Activated CD4-positive, alpha-beta T cell treated with anti-CD3 and anti-CD28 coated beads for 36 hours (primary cell): ENCODE data around the gene XPO5. TPM values are rescaled to one million over a fixed set of nuclear protein-coding genes. Genes with fewer than 3 reads are reported as not detected.
"Not testable (repeated sequence)": the region's sequence is repeated elsewhere in the genome, so short reads cannot be mapped to it uniquely, and the experiment has no call there.

Experiments
- ATAC-seq: fragments of 200-7000 bp; cut with Tn5 transposase; one replicate; pipeline ENCODE4 v1.10.0; 2021; ENCODE audit warnings: mild to moderate bottlenecking, moderate library complexity
- CTCF ChIA-PET: fragments of 350-600 bp; sonication (Branson Sonifier 250); formaldehyde crosslinking; loops from one replicate; lab custom pipeline; 2021; ENCODE audit warnings: antibody characterized with exemption; lab: Charles Lee
- POLR2A ChIA-PET: fragments of 350-600 bp; sonication (Branson Sonifier 250); formaldehyde crosslinking; loops from one replicate; lab custom pipeline; 2021; ENCODE audit warnings: antibody characterized with exemption, inconsistent platforms; lab: Charles Lee
- DNase-seq: peaks from one replicate; pipeline ENCODE4 v3.0.0-alpha.2; 2020
- H3K27ac Mint-ChIP-seq: one replicate; pipeline ENCODE4 v1.8.0; 2021; ENCODE audit warnings: mixed read lengths
- H3K27me3 Mint-ChIP-seq: one replicate; pipeline ENCODE4 v1.8.0; 2021; ENCODE audit warnings: mixed read lengths
- H3K36me3 Mint-ChIP-seq: one replicate; pipeline ENCODE4 v1.8.0; 2021; ENCODE audit warnings: low read depth, mixed read lengths
- H3K4me1 Mint-ChIP-seq: one replicate; pipeline ENCODE4 v1.8.0; 2021; ENCODE audit warnings: mixed read lengths
- H3K4me3 Mint-ChIP-seq: one replicate; pipeline ENCODE4 v1.8.0; 2021; ENCODE audit warnings: mild to moderate bottlenecking, moderate library complexity, mixed read lengths
- H3K9me3 Mint-ChIP-seq: one replicate; pipeline ENCODE4 v1.8.0; 2021; ENCODE audit warnings: low read depth, mixed read lengths
- intact Hi-C, 2 experiments: fragments of 100-400 bp; cut with DNase I in 1 of 2; cut with micrococcal nuclease in 1 of 2; formaldehyde crosslinking; loops; one replicate each; pipeline versions ENCODE4 v1.14.2 to v1.15.1; 2022 to 2024; cut with DNase I, micrococcal nuclease
- total RNA-seq, 2 experiments: library from RNA; stranded (reverse); gene quantifications; one replicate each; pipeline ENCODE4 v1.2.3, GENCODE V29; 2021

XPO5 gene
- total RNA-seq, 2 experiments from 2014 or later: 108 to 109 TPM

GRCh38 chr6:43498291-43498690 is 77.5 kb downstream of the XPO5 start:
- Mint-ChIP-seq H3K36me3 (peaks cover 14% of the 10 kb centered on the region), H3K4me1 (peaks cover 14% of the 10 kb centered on the region)
- intact Hi-C loops, H3K9me3 Mint-ChIP-seq, H3K27me3 Mint-ChIP-seq, ATAC-seq, DNase-seq, H3K4me3 Mint-ChIP-seq, POLR2A ChIA-PET, H3K27ac Mint-ChIP-seq: not testable (repeated sequence)
- CTCF ChIA-PET: interaction anchor here (1.1 kb wide), 1 partner anchor 9 kb away, joined by 3 read pairs; no protein-coding TSS in a partner anchor

DNA sequence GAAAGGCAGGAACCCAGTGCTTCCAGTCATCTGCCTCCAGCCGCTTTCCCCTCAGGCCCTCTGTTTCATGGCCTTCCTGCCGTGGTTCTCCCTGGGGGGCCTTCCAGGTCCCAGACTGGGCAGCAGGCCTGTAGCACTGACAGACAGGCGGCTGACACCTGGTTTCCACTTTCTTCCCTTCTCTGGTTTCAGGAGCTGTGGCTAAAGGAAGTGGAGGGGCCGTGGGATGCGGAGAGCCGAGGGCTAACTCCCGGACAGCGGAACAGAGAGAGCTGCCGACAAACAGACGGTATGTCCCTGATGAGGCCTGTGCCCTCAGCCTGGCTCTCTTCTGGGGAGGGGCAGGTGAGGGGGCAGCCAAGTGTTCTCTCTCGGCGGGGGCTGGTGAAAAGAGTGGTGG is 78.1 kb downstream of the XPO5 start:
- CTCF ChIA-PET: interaction anchor here (1.1 kb wide), 1 partner anchor 9 kb away, joined by 3 read pairs; no protein-coding TSS in a partner anchor

DNA sequence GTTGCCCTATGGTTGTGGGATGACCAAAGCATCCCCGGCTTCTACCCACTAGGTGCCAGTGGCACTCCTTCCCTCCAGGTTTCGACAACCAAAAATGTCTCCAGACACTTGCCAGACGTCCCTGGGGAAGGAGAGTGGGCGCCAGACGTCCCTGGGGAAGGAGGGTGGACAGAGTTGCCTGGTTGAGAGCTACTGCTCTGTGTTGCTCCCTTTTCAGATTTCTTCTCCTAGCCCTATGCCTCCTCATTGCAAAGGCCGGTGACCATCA is 78.8 kb downstream of the XPO5 start:
- Mint-ChIP-seq H3K9me3 (no peaks in the 10 kb centered on the region), H3K4me1 (peaks cover 17% of the 10 kb centered on the region), H3K36me3 (peaks cover 10% of the 10 kb centered on the region), H3K4me3 (no peak overlapping the region), H3K27ac (no peak overlapping the region), H3K27me3 (no peaks in the 10 kb centered on the region)
- POLR2A ChIA-PET: no interaction called here
- ATAC-seq (no peak), DNase-seq (no peak)
- CTCF ChIA-PET: interaction anchor here (0.7 to 1.3 kb wide), 3 partner anchors 10 to 139 kb away, joined by 3 read pairs; partner anchors contain the start of gene LRRC73
- intact Hi-C loops: loop anchor here in 1 of 2 experiments (2.0 kb wide), 1 partner anchor 42 kb away; the partner anchor contains the start of gene DLK2

More for the DNA sequence above, 78.1 kb downstream of the XPO5 start:
- intact Hi-C loops: loop anchor here in 1 of 2 experiments (2.0 kb wide), 1 partner anchor 43 kb away; the partner anchor contains the start of gene DLK2
- POLR2A ChIA-PET: no interaction called here
- peaks cover 12% of the 10 kb centered on the region for H3K36me3 Mint-ChIP-seq
- no peak overlapping the region for H3K27ac Mint-ChIP-seq
- peaks cover 17% of the 10 kb centered on the region for H3K4me1 Mint-ChIP-seq
- H3K9me3 Mint-ChIP-seq: no peaks in the 10 kb centered on the region
- no peak for DNase-seq
- no peak for ATAC-seq
- no peak overlapping the region for H3K4me3 Mint-ChIP-seq
- no peaks in the 10 kb centered on the region for H3K27me3 Mint-ChIP-seq

- ChIA-PET POLR2A (no interaction called here), CTCF (interaction anchor here (0.6 to 6.9 kb wide), 5 partner anchors 9 to 224 kb away, joined by 3 to 65 read pairs (median 3); partner anchors contain the start of gene LRRC73)
- intact Hi-C loops: loop anchor here in 1 of 2 experiments (2.0 kb wide), 1 partner anchor 42 kb away; the partner anchor contains the start of gene DLK2
- ATAC-seq (peak; percentile 45), DNase-seq (peak; percentile 46)
- Mint-ChIP-seq H3K4me3 (no peak overlapping the region), H3K36me3 (peaks cover 6% of the 10 kb centered on the region), H3K4me1 (peaks cover 17% of the 10 kb centered on the region), H3K9me3 (no peaks in the 10 kb centered on the region), H3K27me3 (no peaks in the 10 kb centered on the region), H3K27ac (no peak overlapping the region)
Measured at GRCh38 chr6:43496370-43497128, 79.3 kb downstream of the XPO5 start.

- Mint-ChIP-seq H3K4me3 (no peak overlapping the region), H3K27me3 (no peaks in the 10 kb centered on the region), H3K9me3 (no peaks in the 10 kb centered on the region), H3K4me1 (peaks cover 17% of the 10 kb centered on the region), H3K27ac (peak overlapping the region; percentile 48), H3K36me3 (peaks cover 4% of the 10 kb centered on the region)
- ChIA-PET POLR2A (no interaction called here), CTCF (interaction anchor here (0.7 to 6.9 kb wide), 4 partner anchors 10 to 109 kb away, joined by 3 to 65 read pairs (median 4); no protein-coding TSS in a partner anchor)
- ATAC-seq (no peak), DNase-seq (no peak)
- intact Hi-C loops: no loop called here
Measured at GRCh38 chr6:43495409-43495941, 80.4 kb downstream of the XPO5 start.

DNA sequence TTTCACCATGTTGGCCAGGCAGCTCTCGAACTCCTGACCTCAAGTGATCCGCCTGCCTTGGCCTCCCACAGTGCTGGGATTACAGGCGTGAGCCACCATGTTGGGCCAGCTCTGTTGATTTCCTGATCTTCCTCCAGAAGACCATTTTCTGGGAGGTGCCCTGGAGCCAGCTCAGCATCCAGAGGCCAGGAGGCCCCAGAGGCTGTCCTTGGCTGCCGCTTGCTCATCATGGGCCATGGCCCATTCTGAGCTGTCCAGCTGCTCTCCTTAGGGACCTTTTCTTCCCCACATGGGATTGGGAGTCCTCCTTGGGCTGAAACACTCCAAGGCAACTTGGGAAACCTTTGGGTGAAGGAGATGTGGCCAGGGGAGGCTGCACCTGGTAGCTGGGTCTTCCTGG is 81.1 kb downstream of the XPO5 start:
- no peak overlapping the region for H3K4me3 Mint-ChIP-seq
- CTCF ChIA-PET: interaction anchor here (0.7 to 6.9 kb wide), 3 partner anchors 11 to 108 kb away, joined by 3 to 65 read pairs (median 4); no protein-coding TSS in a partner anchor

DNA sequence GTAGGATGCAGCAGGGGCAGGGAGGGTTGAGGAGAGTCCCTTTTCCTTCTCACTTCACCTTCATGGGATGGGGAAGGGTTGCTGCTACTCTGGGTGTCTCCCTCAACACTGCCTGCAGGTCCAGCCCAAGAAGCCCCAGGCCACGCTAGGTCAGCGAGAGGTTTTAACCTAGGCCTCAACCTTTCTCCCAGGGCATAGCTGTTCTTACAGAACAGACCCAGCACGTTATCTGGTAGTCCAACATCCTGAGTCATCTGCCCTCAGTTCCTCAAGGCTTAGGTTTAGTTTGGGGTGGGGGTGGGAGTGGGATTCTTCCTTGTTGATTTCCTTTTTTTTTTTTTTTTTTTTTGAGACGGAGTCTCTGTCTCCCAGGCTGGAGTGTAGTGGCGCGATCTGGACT is 81.5 kb downstream of the XPO5 start:
- H3K4me1 Mint-ChIP-seq: peaks cover 22% of the 10 kb centered on the region
- intact Hi-C loops: no loop called here

More for the DNA sequence above, 81.1 kb downstream of the XPO5 start:
- Mint-ChIP-seq H3K27me3 (no peaks in the 10 kb centered on the region), H3K36me3 (peaks cover 8% of the 10 kb centered on the region), H3K4me1 (peaks cover 22% of the 10 kb centered on the region), H3K9me3 (no peaks in the 10 kb centered on the region), H3K27ac (peak overlapping the region; percentile 48)
- DNase-seq: no peak
- ATAC-seq: no peak
- POLR2A ChIA-PET: no interaction called here
- intact Hi-C loops: no loop called here

DNA sequence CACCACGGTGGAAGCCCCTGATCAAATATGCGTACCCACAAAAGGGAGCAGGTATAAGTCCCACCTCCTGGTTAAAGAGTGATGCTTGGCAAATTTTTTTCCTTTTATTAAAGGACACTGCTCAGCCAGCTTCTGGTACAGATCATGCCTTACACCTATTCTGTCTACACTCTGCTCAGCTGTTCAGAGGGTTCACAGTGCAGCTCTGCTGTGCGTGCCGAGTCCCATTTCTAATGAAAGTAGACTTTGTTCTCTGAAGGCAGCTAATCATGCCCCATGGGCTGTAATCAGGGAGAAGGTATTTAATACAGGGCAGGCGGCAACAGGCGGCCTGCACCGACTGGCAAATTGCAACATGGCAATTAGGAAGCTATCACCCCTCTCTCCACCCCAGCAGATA is 82.0 kb downstream of the XPO5 start:
- intact Hi-C loops: no loop called here
- Mint-ChIP-seq H3K4me3 (no peak overlapping the region), H3K27ac (no peak overlapping the region), H3K4me1 (peaks cover 22% of the 10 kb centered on the region), H3K27me3 (no peaks in the 10 kb centered on the region), H3K36me3 (peaks cover 4% of the 10 kb centered on the region), H3K9me3 (no peaks in the 10 kb centered on the region)
- DNase-seq: no peak
- no peak for ATAC-seq
- ChIA-PET POLR2A (interaction anchor here (0.5 kb wide), 1 partner anchor 32 kb away, joined by 3 read pairs; no protein-coding TSS in a partner anchor), CTCF (interaction anchor here (0.6 to 6.9 kb wide), 7 partner anchors 8 to 229 kb away, joined by 3 to 65 read pairs (median 3); partner anchors contain the start of gene TJAP1)

More for the DNA sequence above, 81.5 kb downstream of the XPO5 start:
- no peaks in the 10 kb centered on the region for H3K27me3 Mint-ChIP-seq
- ATAC-seq (no peak), DNase-seq (no peak)
- peaks cover 4% of the 10 kb centered on the region for H3K36me3 Mint-ChIP-seq
- H3K27ac Mint-ChIP-seq: no peak overlapping the region
- H3K9me3 Mint-ChIP-seq: no peaks in the 10 kb centered on the region
- POLR2A ChIA-PET: interaction anchor here (0.5 kb wide), 1 partner anchor 31 kb away, joined by 3 read pairs; no protein-coding TSS in a partner anchor
- CTCF ChIA-PET: interaction anchor here (0.8 to 6.9 kb wide), 3 partner anchors 11 to 151 kb away, joined by 3 to 65 read pairs (median 4); no protein-coding TSS in a partner anchor
- H3K4me3 Mint-ChIP-seq: no peak overlapping the region

DNA sequence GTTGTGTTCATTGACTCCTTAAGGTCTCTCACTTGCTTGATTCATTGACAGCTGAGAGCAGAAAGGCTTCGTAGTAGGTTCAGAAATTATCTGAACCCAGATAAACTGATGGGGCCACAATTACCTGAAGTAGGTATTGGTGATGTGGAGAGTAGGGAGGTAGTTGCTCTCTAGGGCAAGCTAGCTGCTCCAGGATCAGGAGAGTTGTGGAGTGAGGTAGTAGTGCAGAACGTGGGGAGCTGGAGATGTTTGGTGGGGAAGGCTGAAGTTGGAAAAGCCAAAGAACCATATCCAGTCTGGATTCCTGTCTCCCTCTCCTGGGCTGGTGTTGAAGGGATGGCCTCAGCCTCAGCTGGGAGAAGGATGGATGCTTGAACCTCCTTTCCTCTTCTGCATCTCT is 82.6 kb downstream of the XPO5 start:
- Mint-ChIP-seq H3K27ac (no peak overlapping the region), H3K27me3 (no peaks in the 10 kb centered on the region), H3K4me3 (no peak overlapping the region), H3K4me1 (peaks cover 22% of the 10 kb centered on the region), H3K36me3 (peaks cover 4% of the 10 kb centered on the region), H3K9me3 (no peaks in the 10 kb centered on the region)
- ChIA-PET CTCF (interaction anchor here (0.6 to 6.9 kb wide), 9 partner anchors 8 to 264 kb away, joined by 3 to 65 read pairs (median 3); partner anchors contain the start of gene TJAP1), POLR2A (no interaction called here)
- DNase-seq: no peak
- no peak for ATAC-seq
- intact Hi-C loops: no loop called here

DNA sequence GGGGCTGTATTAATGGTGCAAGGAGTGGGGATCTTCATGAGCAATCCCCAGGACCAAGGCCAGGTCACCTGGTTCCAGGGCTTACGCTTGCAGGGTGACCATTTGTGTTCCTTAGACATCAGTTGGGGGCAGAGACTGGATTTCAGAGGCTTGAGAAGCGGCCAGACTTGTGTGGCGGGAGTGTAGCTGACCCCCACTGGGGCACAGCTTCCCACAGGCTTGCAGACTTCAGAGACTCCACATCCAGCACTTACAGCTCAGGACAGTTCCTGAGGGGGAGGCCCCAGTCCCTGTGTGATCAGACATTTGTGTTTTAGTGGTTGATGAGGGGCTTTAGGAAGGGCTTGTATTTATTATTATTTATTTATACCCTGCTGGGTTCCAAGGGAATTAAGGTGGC is 83.2 kb downstream of the XPO5 start:
- peaks cover 22% of the 10 kb centered on the region for H3K4me1 Mint-ChIP-seq
- ChIA-PET POLR2A (no interaction called here), CTCF (interaction anchor here (0.7 to 6.9 kb wide), 7 partner anchors 9 to 263 kb away, joined by 3 to 65 read pairs (median 3); no protein-coding TSS in a partner anchor)
- no peak overlapping the region for H3K4me3 Mint-ChIP-seq
- DNase-seq (no peak), ATAC-seq (no peak)
- H3K36me3 Mint-ChIP-seq: peaks cover 4% of the 10 kb centered on the region
- no peaks in the 10 kb centered on the region for H3K9me3 Mint-ChIP-seq
- H3K27me3 Mint-ChIP-seq: no peaks in the 10 kb centered on the region
- intact Hi-C loops: no loop called here
- no peak overlapping the region for H3K27ac Mint-ChIP-seq
